K562 (cell line): ENCODE measurements around the gene MRPL2. TPM values are rescaled to one million over a fixed set of nuclear protein-coding genes. Genes with fewer than 3 reads are reported as not detected.
A peak's percentile ranks its signal among the peaks of the same experiment; 100 is the strongest.

ENCODE experiments used
- ARID4B ChIP-seq: sonication (generic); formaldehyde crosslinking; IDR thresholded peaks from 2 replicates; pipeline ENCODE4 v1.8.0; 2022; ENCODE audit warnings: mild to moderate bottlenecking, missing genetic modification reagents
- ATF3 ChIP-seq, 2 experiments: fragments of 450-650 bp in 1 of 2; sonication (generic) in 1 of 2; formaldehyde crosslinking in 1 of 2; IDR thresholded peaks in 1 of 2; conservative IDR thresholded peaks in 1 of 2; 2 replicates each; pipeline versions ENCODE4 v1.6.1 to v1.8.1; 2016 to 2023; ENCODE audit warnings: mild to moderate bottlenecking in 2 of 2, moderate library complexity in 2 of 2, inconsistent platforms in 1 of 2, missing genetic modification reagents in 1 of 2
- CHD7 ChIP-seq: fragments of 200-600 bp; sonication (generic); IDR thresholded peaks from one replicate; pipeline ENCODE4 v1.6.1; 2012; ENCODE audit warnings: mild to moderate bottlenecking, low read depth, low read length, inconsistent platforms
- EGR1 ChIP-seq: fragments of 450-650 bp; conservative IDR thresholded peaks from 2 replicates; pipeline ENCODE4 v1.6.1; 2017; ENCODE audit warnings: mild to moderate bottlenecking
- FOXJ3 ChIP-seq: sonication (generic); formaldehyde crosslinking; IDR thresholded peaks from 2 replicates; pipeline ENCODE4 v1.4.0; 2020; ENCODE audit warnings: mild to moderate bottlenecking, missing genetic modification reagents
- RBM17 ChIP-seq: fragments of 200-400 bp; formaldehyde crosslinking; IDR thresholded peaks from 2 replicates; pipeline ENCODE4 v1.6.1; 2017; ENCODE audit warnings: low read depth, mild to moderate bottlenecking, low read length, borderline replicate concordance
- polyA plus RNA-seq, 8 experiments: library from polyadenylated mRNA; depleted of rRNA in 4 of 8; stranded (reverse) in 5 of 8; unstranded in 3 of 8; fragments of >200 nt; fragmentation: Nextera tagmentation in 2 of 8; fragmentation: Illumina TruSeq in 1 of 8; extraction: Ambion mirVana in 2 of 8; extraction: Trizol in 1 of 8; gene quantifications; 2 replicates each; pipeline versions ENCODE4 v1.2.1 to v1.2.3, GENCODE V29; 2011 to 2014; ENCODE audit warnings: inconsistent platforms in 1 of 8, missing spikeins in 1 of 8
- total RNA-seq, 7 experiments: library from RNA; depleted of rRNA in 6 of 7; stranded (reverse); fragments of >200 nt in 6 of 7; fragmentation: Illumina TruSeq in 2 of 7; extraction: Trizol in 2 of 7; gene quantifications; 2 replicates each; pipeline versions ENCODE4 v1.2.1 to v1.2.3, GENCODE V29; 2011 to 2021; ENCODE audit warnings: low replicate concordance in 1 of 7
- TF ChIP-seq, protein P1 (sequence below): sonication (generic); formaldehyde crosslinking; IDR thresholded peaks from 2 replicates; pipeline ENCODE4 v1.8.0; 2022; ENCODE audit warnings: mild to moderate bottlenecking, missing genetic modification reagents

Gene MRPL2
- total and polyA plus RNA-seq, 9 of the 15 experiments (the other 6 are each of a cell fraction or from before 2014, with no cell fraction given): 63.1 to 262 (median 121) TPM

DNA sequence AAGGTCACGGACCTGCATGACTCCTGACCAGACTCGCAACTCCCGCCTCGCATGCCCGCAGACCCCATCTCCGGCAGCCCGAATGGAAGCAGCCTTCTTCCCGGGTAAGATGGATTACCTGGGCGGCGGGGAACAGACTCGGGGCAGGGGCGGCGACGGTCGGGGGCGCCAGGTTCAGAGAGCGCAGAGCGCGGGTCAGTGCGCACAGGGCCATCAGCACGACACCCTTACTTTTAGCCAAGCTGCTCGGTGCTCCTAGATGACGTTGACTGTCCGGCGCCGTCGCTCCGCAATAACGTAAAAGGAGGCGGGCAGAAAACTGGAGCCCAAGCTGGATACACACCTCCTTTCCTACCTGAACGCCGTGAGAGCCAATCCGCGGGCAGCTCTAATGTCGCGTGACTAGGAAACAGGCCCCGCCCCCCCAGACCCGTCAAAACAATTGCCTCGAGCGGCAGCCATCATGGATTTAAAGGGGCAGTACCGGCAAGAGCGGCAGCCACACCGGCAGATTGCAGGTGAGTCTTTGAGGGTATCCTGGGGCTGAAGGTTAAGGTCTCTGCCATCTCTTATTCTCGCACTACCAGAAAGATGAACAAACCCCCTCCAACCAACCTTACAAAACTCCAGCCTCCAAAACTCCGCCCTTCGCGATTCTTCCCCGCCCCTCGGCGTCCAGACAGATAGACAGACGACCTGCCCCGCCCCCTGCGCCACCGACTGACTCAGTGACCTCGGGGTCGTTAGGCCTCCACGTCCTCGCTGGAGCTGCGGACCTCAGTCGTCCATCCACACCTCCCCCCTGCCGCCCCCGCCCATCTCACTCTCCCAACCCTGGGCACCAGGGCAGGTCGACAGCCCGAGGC lies at the start of gene MRPL2, which contains the start of gene KLC4 (continued):
- no peak for TF ChIP-seq CHD7
- peak; percentile 39; the same call in 1 of the 2 replicates for TF ChIP-seq ATF3 (IDR thresholded peaks at IDR 0.05)
- 0 out of 2 replicates have a peak, but pooled peaks have one; percentile 35 for TF ChIP-seq ATF3 (CRISPR knock-in tag; conservative IDR thresholded peaks at IDR 0.05)
- no peak for TF ChIP-seq RBM17
- peak; percentile 84 for TF ChIP-seq EGR1
- TF ChIP-seq, protein P1, sequence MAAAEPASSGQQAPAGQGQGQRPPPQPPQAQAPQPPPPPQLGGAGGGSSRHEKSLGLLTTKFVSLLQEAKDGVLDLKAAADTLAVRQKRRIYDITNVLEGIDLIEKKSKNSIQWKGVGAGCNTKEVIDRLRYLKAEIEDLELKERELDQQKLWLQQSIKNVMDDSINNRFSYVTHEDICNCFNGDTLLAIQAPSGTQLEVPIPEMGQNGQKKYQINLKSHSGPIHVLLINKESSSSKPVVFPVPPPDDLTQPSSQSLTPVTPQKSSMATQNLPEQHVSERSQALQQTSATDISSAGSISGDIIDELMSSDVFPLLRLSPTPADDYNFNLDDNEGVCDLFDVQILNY (CRISPR knock-in tag): no peak
- no peak for TF ChIP-seq FOXJ3 (CRISPR knock-in tag)
- peak; percentile 88 for TF ChIP-seq ARID4B
